GM12878 (cell line): ENCODE results near the gene SLC9C1. TPM values are rescaled to one million over a fixed set of nuclear protein-coding genes. Genes with fewer than 3 reads are reported as not detected.

Source experiments
- ATAC-seq: fragments of 200-7000 bp; cut with Tn5 transposase; 3 replicates; pipeline ENCODE4 v1.9.1; 2020; ENCODE audit warnings: mild to moderate bottlenecking, moderate library complexity
- BruUV-seq: library from RNA; stranded (reverse); fragments of 400-500 nt; replicated peaks from 2 replicates; lab custom pipeline; 2021; lab: Mats Ljungman, UMichigan
- CTCF ChIA-PET: fragments of 300-600 bp; sonication (Branson Sonifier 250); formaldehyde crosslinking; extraction: SDS; loops from one replicate; lab custom pipeline; 2021; ENCODE audit warnings: inconsistent platforms; lab: Yijun Ruan, JAX
- POLR2A ChIA-PET: fragments of 350-600 bp; formaldehyde crosslinking; extraction: SDS; loops from one replicate; lab custom pipeline; 2021; ENCODE audit warnings: inconsistent platforms; lab: Charles Lee
- RAD21 ChIA-PET: fragments of 300-600 bp; sonication (Branson Sonifier 250); formaldehyde crosslinking; loops from one replicate; lab custom pipeline; 2023; ENCODE audit warnings: antibody characterized with exemption; ENCODE audit not compliant: unreplicated experiment; lab: Charles Lee
- SMC1A ChIA-PET: fragments of 300-600 bp; sonication (Branson Sonifier 250); formaldehyde crosslinking; loops from one replicate; lab custom pipeline; 2023; ENCODE audit not compliant: unreplicated experiment, uncharacterized antibody; lab: Charles Lee
- DNase-seq: peaks from one replicate; pipeline ENCODE4 v3.0.0-alpha.2; 2011; ENCODE audit warnings: low read depth, low spot score
- FAIRE-seq: peaks from 3 replicates; lab custom pipeline; 2011; peaks lifted over from hg19 to GRCh38; lab: Jason Lieb, UNC
- H2AFZ ChIP-seq: 2 replicates; pipeline ENCODE4 v1.6.0; 2011; ENCODE audit warnings: low read depth, low read length, control low read depth; ENCODE audit not compliant: control insufficient read depth
- H3K27ac ChIP-seq: 2 replicates; pipeline ENCODE4 v1.5.1; 2011; ENCODE audit warnings: control low read depth; ENCODE audit not compliant: control insufficient read depth, insufficient read depth
- H3K27me3 ChIP-seq, 2 experiments: replicated peaks in 1 of 2; 2 replicates each; pipeline versions ENCODE4 v1.6.0 to v1.6.1; 2011; ENCODE audit warnings: low read length in 1 of 2; ENCODE audit not compliant: control insufficient read depth in 2 of 2, insufficient read depth in 2 of 2
- H3K36me3 ChIP-seq, 2 experiments: 2 replicates each; pipeline ENCODE4 v1.5.1; 2011; ENCODE audit warnings: low read length in 1 of 2; ENCODE audit not compliant: control insufficient read depth in 2 of 2, insufficient read depth in 2 of 2
- H3K4me1 ChIP-seq: 2 replicates; pipeline ENCODE4 v1.6.1; 2011; ENCODE audit warnings: mild to moderate bottlenecking, low read length, moderate library complexity, mixed read lengths; ENCODE audit not compliant: control insufficient read depth, insufficient read depth
- H3K4me2 ChIP-seq: 2 replicates; pipeline ENCODE4 v1.6.0; 2011; ENCODE audit warnings: control low read depth; ENCODE audit not compliant: control insufficient read depth, insufficient read depth
- H3K4me3 ChIP-seq: fragments of 200-600 bp; sonication (generic); 2 replicates; pipeline ENCODE4 v1.5.1; 2016
- H3K79me2 ChIP-seq: 2 replicates; pipeline ENCODE4 v1.6.0; 2011; ENCODE audit warnings: low read length; ENCODE audit not compliant: control insufficient read depth, insufficient read depth
- H3K9ac ChIP-seq: 2 replicates; pipeline ENCODE4 v1.8.0; 2011; ENCODE audit warnings: low read length, control low read depth, mixed read lengths; ENCODE audit not compliant: control insufficient read depth, insufficient read depth
- H3K9me3 ChIP-seq: replicated peaks from 3 replicates; pipeline ENCODE4 v1.5.1; 2011; ENCODE audit warnings: mild to moderate bottlenecking, low read length; ENCODE audit not compliant: control insufficient read depth, insufficient read depth
- H4K20me1 ChIP-seq: 2 replicates; pipeline ENCODE4 v1.6.0; 2011; ENCODE audit not compliant: control insufficient read depth, insufficient read depth
- ATF2 ChIP-seq: IDR thresholded peaks from 2 replicates; pipeline ENCODE4 v1.6.1; 2012; ENCODE audit warnings: low read length, inconsistent platforms
- CHD1 ChIP-seq: IDR thresholded peaks from 2 replicates; pipeline ENCODE4 v1.6.1; 2012; ENCODE audit warnings: low read depth, low read length, improper control_type of control experiment
- GABPA ChIP-seq: IDR thresholded peaks from 2 replicates; pipeline ENCODE4 v1.6.1; 2014; ENCODE audit warnings: antibody characterized with exemption, low read depth, mild to moderate bottlenecking, inconsistent platforms
- HDAC2 ChIP-seq: fragments of 200-600 bp; sonication (generic); IDR thresholded peaks from 2 replicates; pipeline ENCODE4 v1.6.1; 2017
- JUNB ChIP-seq: IDR thresholded peaks from 2 replicates; pipeline ENCODE4 v1.6.1; 2016; ENCODE audit warnings: antibody characterized with exemption, mild to moderate bottlenecking
- PKNOX1 ChIP-seq: fragments of 450-650 bp; IDR thresholded peaks from 2 replicates; pipeline ENCODE4 v1.6.1; 2016; ENCODE audit warnings: mild to moderate bottlenecking
- SMAD1 ChIP-seq: fragments of 450-650 bp; IDR thresholded peaks from 2 replicates; pipeline ENCODE4 v1.6.1; 2018; ENCODE audit warnings: mild to moderate bottlenecking, low read depth; ENCODE audit not compliant: partially characterized antibody
- WGBS: methylation state at CpG from one replicate; pipeline ENCODE4 v1.1.6; 2016; ENCODE audit warnings: low lambda C conversion rate; ENCODE audit not compliant: insufficient replicate concordance, insufficient coverage; ENCODE audit errors: missing lambda C conversion rate; 5-methylcytosine and 5-hydroxymethylcytosine counted together
- in situ Hi-C: fragments of 300-500 bp; cut with MboI; formaldehyde crosslinking; loops from 9 replicates; pipeline ENCODE4 v1.14.3; 2018; ENCODE audit warnings: mixed read lengths
- intact Hi-C: fragments of 100-400 bp; cut with micrococcal nuclease; formaldehyde crosslinking; loops from one replicate; pipeline ENCODE4 v1.14.2; 2022; ENCODE audit not compliant: unreplicated experiment
- polyA plus RNA-seq, 11 experiments: library from polyadenylated mRNA; depleted of rRNA in 4 of 11; unstranded in 6 of 11; stranded (reverse) in 5 of 11; fragments of >200 nt; fragmentation: Nextera tagmentation in 4 of 11; fragmentation: Illumina TruSeq in 1 of 11; extraction: Ambion mirVana in 4 of 11; extraction: Trizol in 1 of 11; gene quantifications; 1 replicate in 1 of 11; 2 replicates in 10 of 11; pipeline versions ENCODE4 v1.2.1 to v1.2.3, GENCODE V29; 2011 to 2016; ENCODE audit warnings: inconsistent platforms in 2 of 11, missing spikeins in 2 of 11, low read depth in 1 of 11
- total RNA-seq, 4 experiments: library from RNA; depleted of rRNA in 3 of 4; stranded (reverse); fragments of >200 nt in 3 of 4; fragmentation: Illumina TruSeq in 1 of 4; extraction: Trizol in 1 of 4; gene quantifications; 2 replicates each; pipeline versions ENCODE4 v1.2.1 to v1.2.3, GENCODE V29; 2013 to 2021

The SLC9C1 gene
- total and polyA plus RNA-seq, 10 of the 15 experiments (the other 5 are each of a cell fraction or from before 2014, with no cell fraction given), result not detected

GRCh38 chr3:112143251-112143650, 150.8 kb downstream of the SLC9C1 start (continued):
- TF ChIP-seq PKNOX1, result peak; percentile 24; the same call in 1 of the 2 replicates
- no peak for TF ChIP-seq CHD1
- TF ChIP-seq JUNB, result peak; percentile 69

- no peak for FAIRE-seq
- in situ Hi-C loops, result no loop called here
- TF ChIP-seq HDAC2, result no peak
- TF ChIP-seq SMAD1, result no peak
- no peak for TF ChIP-seq ATF2
- no peak for TF ChIP-seq GABPA
- TF ChIP-seq, all 136 proteins: peak for 0
- no TSS peak for BruUV-seq
- Histone ChIP-seq H3K9ac (no peak overlapping the region), H2AFZ (no peak overlapping the region), H3K4me2 (no peak overlapping the region), H3K27me3 (no peaks in the 10 kb centered on the region), H3K4me1 (peaks cover 18% of the 10 kb centered on the region), H4K20me1 (no peaks in the 10 kb centered on the region), H3K36me3 (no peaks in the 10 kb centered on the region), H3K9me3 (no peaks in the 10 kb centered on the region; the same call in 1 of the 3 replicates), H3K4me3 (no peak overlapping the region), H3K79me2 (peaks cover 1% of the 10 kb centered on the region; the same call in 1 of the 2 replicates), H3K27ac (no peak overlapping the region)
- CTCF ChIA-PET, result interaction anchor here (4.8 to 18.1 kb wide), 3 partner anchors 24 to 378 kb away, joined by 39 to 226 read pairs (median 142); partner anchors contain the start of gene SLC9C1
- intact Hi-C loops, result no loop called here
- ATAC-seq, result no peak
- RAD21 ChIA-PET, result interaction anchor here (2.0 kb wide), 1 partner anchor 13 kb away, joined by 6 read pairs; no protein-coding TSS in a partner anchor
- SMC1A ChIA-PET, result no interaction called here
- WGBS, result 95% methylated on average over 2 of the region's 2 CpGs
- DNase-seq, result no peak
- POLR2A ChIA-PET, result no interaction called here
Measured at GRCh38 chr3:112141293-112141692, 152.7 kb downstream of the SLC9C1 start.
